Measurements from ENCODE around the gene PIN4.
"Not testable (repeated sequence)": the region's sequence is repeated elsewhere in the genome, so short reads cannot be mapped to it uniquely, and the experiment has no call there.

Gene PIN4

GRCh38 chrX:72159769-72160168 lies 21.8 kb upstream of the PIN4 start:
- Histone ChIP-seq H3K9me3 (ENCODE audit: insufficient read depth, low read depth, low read length) (no peaks in the 10 kb centered on the region), H2AFZ (ENCODE audit: low read length) (no peak overlapping the region), H3K9ac (ENCODE audit: low read depth, low read length, poor library complexity, severe bottlenecking) (no peak overlapping the region), H3K4me1 (ENCODE audit: insufficient read depth, low read length, poor library complexity, severe bottlenecking) (no peaks in the 10 kb centered on the region), H3K27me3 (ENCODE audit: insufficient read depth, low read length, poor library complexity, severe bottlenecking) (no peaks in the 10 kb centered on the region), H3K4me3 (ENCODE audit: low read length, poor library complexity, severe bottlenecking) (no peak overlapping the region), H3K36me3 (ENCODE audit: insufficient read depth, low read length) (no peaks in the 10 kb centered on the region), H3K79me2 (ENCODE audit: insufficient read depth, low read length) (no peaks in the 10 kb centered on the region), H3K9me2 (replicated peaks; ENCODE audit: low read depth, low read length) (no peaks in the 10 kb centered on the region), H3F3A (ENCODE audit: low read depth) (no peaks in the 10 kb centered on the region), H3K4me2 (ENCODE audit: low read depth, low read length, poor library complexity, severe bottlenecking) (no peak overlapping the region), H4K20me1 (ENCODE audit: insufficient read depth, low read length, poor library complexity, severe bottlenecking) (no peaks in the 10 kb centered on the region)
- TF ChIP-seq CTCF (conservative IDR thresholded peaks at IDR 0.05; ENCODE audit: low read length) (no peak), EZH2phosphoT487 (IDR thresholded peaks at IDR 0.05; ENCODE audit: borderline replicate concordance) (no peak)

GRCh38 chrX:72165551-72165950 lies 16.0 kb upstream of the PIN4 start:
- H3K4me1 ChIP-seq (ENCODE audit: insufficient read depth, low read length, poor library complexity, severe bottlenecking) = no peaks in the 10 kb centered on the region
- H4K20me1 ChIP-seq (ENCODE audit: insufficient read depth, low read length, poor library complexity, severe bottlenecking) = no peaks in the 10 kb centered on the region
- H3K9me3 ChIP-seq (ENCODE audit: insufficient read depth, low read depth, low read length) = no peaks in the 10 kb centered on the region
- no peak overlapping the region for H3K4me3 ChIP-seq (ENCODE audit: low read length, poor library complexity, severe bottlenecking)
- H3K9me2 ChIP-seq (replicated peaks; ENCODE audit: low read depth, low read length) = no peaks in the 10 kb centered on the region
- no peak overlapping the region for H2AFZ ChIP-seq (ENCODE audit: low read length)
- H3K79me2 ChIP-seq (ENCODE audit: insufficient read depth, low read length) = no peaks in the 10 kb centered on the region
- H3K9ac ChIP-seq (ENCODE audit: low read depth, low read length, poor library complexity, severe bottlenecking) = no peak overlapping the region
- no peak for TF ChIP-seq EZH2phosphoT487 (IDR thresholded peaks at IDR 0.05; ENCODE audit: borderline replicate concordance)
- TF ChIP-seq CTCF (conservative IDR thresholded peaks at IDR 0.05; ENCODE audit: low read length) = no peak
- H3K36me3 ChIP-seq (ENCODE audit: insufficient read depth, low read length) = no peaks in the 10 kb centered on the region
- H3K4me2 ChIP-seq (ENCODE audit: low read depth, low read length, poor library complexity, severe bottlenecking) = no peak overlapping the region
- no peaks in the 10 kb centered on the region for H3F3A ChIP-seq (ENCODE audit: low read depth)
- H3K27me3 ChIP-seq (ENCODE audit: insufficient read depth, low read length, poor library complexity, severe bottlenecking) = no peaks in the 10 kb centered on the region

GRCh38 chrX:72169008-72169728 lies 12.4 kb upstream of the PIN4 start:
- H3K27me3 ChIP-seq (ENCODE audit: insufficient read depth, low read length, poor library complexity, severe bottlenecking) = no peaks in the 10 kb centered on the region
- H3K4me1 ChIP-seq (ENCODE audit: insufficient read depth, low read length, poor library complexity, severe bottlenecking) = no peaks in the 10 kb centered on the region
- no peak overlapping the region for H3K9ac ChIP-seq (ENCODE audit: low read depth, low read length, poor library complexity, severe bottlenecking)
- no peak for TF ChIP-seq EZH2phosphoT487 (IDR thresholded peaks at IDR 0.05; ENCODE audit: borderline replicate concordance)
- no peak for TF ChIP-seq CTCF (conservative IDR thresholded peaks at IDR 0.05; ENCODE audit: low read length)
- H3K4me3 ChIP-seq (ENCODE audit: low read length, poor library complexity, severe bottlenecking) = no peak overlapping the region
- no peaks in the 10 kb centered on the region for H3K9me2 ChIP-seq (replicated peaks; ENCODE audit: low read depth, low read length)
- no peak overlapping the region for H3K4me2 ChIP-seq (ENCODE audit: low read depth, low read length, poor library complexity, severe bottlenecking)
- H3K79me2 ChIP-seq (ENCODE audit: insufficient read depth, low read length) = no peaks in the 10 kb centered on the region
- H3F3A ChIP-seq (ENCODE audit: low read depth) = no peaks in the 10 kb centered on the region
- H2AFZ ChIP-seq (ENCODE audit: low read length) = peak overlapping the region; percentile 64; the same call in 1 of the 2 replicates
- no peaks in the 10 kb centered on the region for H4K20me1 ChIP-seq (ENCODE audit: insufficient read depth, low read length, poor library complexity, severe bottlenecking)
- no peaks in the 10 kb centered on the region for H3K9me3 ChIP-seq (ENCODE audit: insufficient read depth, low read depth, low read length)
- H3K36me3 ChIP-seq (ENCODE audit: insufficient read depth, low read length) = no peaks in the 10 kb centered on the region

GRCh38 chrX:72176289-72176688 lies 5.3 kb upstream of the PIN4 start:
- not testable (repeated sequence) for H3K9me2 ChIP-seq (replicated peaks; ENCODE audit: low read depth, low read length); H3K79me2 ChIP-seq (ENCODE audit: insufficient read depth, low read length)

More at GRCh38 chrX:72176289-72176688, 5.3 kb upstream of the PIN4 start:
- H3F3A ChIP-seq (ENCODE audit: low read depth); H3K27me3 ChIP-seq (ENCODE audit: insufficient read depth, low read length, poor library complexity, severe bottlenecking); H3K4me3 ChIP-seq (ENCODE audit: low read length, poor library complexity, severe bottlenecking); H3K9me3 ChIP-seq (ENCODE audit: insufficient read depth, low read depth, low read length); H3K9ac ChIP-seq (ENCODE audit: low read depth, low read length, poor library complexity, severe bottlenecking); H4K20me1 ChIP-seq (ENCODE audit: insufficient read depth, low read length, poor library complexity, severe bottlenecking); H3K4me1 ChIP-seq (ENCODE audit: insufficient read depth, low read length, poor library complexity, severe bottlenecking); H2AFZ ChIP-seq (ENCODE audit: low read length); H3K36me3 ChIP-seq (ENCODE audit: insufficient read depth, low read length); H3K4me2 ChIP-seq (ENCODE audit: low read depth, low read length, poor library complexity, severe bottlenecking): not testable (repeated sequence)
